Amygdala (tissue), 56 donors: ENCODE results near the gene S100A10.

ENCODE experiments used
- DNase-seq, 56 donors: peaks; one replicate each; lab custom pipeline; 2025; lab: John Stamatoyannopoulos, UW

Gene S100A10, protein sequence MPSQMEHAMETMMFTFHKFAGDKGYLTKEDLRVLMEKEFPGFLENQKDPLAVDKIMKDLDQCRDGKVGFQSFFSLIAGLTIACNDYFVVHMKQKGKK

GRCh38 chr1:151993734-151994496 is at the start of gene S100A10:
Gene S100A10, minus strand, starts transcription at chr1:151993859. Its CDS starts 7,629 bp downstream, at chr1:151986230.
- peak in 6 of 56 donors; percentile 11 to 56 (median 32) for DNase-seq

GRCh38 chr1:152042030-152042429 is 48.4 kb upstream of the S100A10 start:
- DNase-seq: no peak

- DNase-seq: no peak
Observed at GRCh38 chr1:152039886-152040285, 46.2 kb upstream of the S100A10 start.

DNA sequence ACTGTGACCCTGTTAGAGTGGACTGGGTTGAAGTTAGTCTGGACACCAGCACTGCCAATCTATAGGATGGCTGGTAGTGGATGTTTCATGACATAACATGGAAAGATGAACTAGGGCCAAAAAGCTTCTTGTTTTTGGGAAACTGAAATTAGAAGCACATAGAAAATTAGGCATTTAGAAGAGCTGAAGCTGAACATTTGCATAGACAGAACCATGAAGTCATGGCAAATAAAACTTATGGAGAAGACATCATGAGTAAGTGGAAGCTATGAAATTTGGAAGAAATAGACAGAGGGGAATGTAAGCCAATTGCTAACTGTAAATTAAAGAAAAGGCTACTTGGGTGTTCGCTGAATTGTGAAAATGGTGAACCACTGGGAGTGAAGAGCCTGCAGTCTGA is 45.8 kb upstream of the S100A10 start:
- no peak for DNase-seq

GRCh38 chr1:152038871-152039270 is 45.2 kb upstream of the S100A10 start:
- DNase-seq: no peak

DNA sequence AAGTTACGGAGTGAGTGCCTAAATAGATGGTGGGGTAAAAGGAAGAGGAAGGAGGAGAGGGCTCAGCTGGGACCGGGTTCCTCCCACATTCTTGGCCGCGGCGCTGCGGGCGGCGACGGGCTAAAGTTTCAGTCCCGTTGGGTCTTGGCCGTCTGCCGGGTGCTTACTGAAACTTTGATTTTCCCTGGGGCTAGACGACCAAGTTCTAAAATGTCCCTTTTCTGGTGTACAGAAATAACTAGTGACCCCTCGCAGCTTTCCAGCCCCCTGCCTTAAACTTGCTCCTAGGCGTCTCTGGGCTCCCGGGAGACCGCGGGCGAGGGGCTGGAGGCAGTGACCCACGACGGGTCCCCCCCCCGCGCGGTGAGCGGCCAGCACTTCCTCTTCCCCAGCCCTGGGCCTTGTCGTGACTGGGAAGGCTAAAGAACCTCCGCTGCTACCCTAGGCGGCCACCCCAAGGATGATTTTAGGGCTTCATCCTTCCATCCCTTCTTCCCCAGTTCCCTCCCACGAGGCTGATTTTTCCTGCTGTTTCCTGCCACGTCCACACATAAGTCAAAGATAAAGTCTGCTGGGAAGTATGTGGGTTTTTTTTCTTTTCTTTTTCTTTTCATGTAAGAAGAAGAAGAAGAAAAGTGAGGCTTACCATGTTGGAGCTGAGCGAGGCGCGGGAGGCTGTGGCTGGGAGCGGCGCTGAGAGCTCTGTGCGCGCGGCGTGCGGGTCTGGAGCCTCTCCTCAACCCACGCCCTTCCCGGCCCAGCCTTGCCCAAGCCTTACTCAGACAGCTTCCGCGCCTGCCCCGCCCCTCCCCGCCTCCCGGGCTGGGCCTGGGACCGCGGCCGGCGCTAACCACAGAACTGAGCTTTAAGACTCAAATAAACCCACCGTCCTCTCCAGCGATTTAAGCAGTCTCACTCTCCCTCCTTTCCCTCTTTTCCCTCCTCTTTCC is 42.9 kb upstream of the S100A10 start, which contains the start of gene S100A11:
S100A11 (minus strand) TSS at position 738 of the 950 bp plus-strand sequence; CDS start at position 649, 89 bp downstream.
- DNase-seq: peak in 36 of 56 donors; percentile 2 to 49 (median 8)

DNA sequence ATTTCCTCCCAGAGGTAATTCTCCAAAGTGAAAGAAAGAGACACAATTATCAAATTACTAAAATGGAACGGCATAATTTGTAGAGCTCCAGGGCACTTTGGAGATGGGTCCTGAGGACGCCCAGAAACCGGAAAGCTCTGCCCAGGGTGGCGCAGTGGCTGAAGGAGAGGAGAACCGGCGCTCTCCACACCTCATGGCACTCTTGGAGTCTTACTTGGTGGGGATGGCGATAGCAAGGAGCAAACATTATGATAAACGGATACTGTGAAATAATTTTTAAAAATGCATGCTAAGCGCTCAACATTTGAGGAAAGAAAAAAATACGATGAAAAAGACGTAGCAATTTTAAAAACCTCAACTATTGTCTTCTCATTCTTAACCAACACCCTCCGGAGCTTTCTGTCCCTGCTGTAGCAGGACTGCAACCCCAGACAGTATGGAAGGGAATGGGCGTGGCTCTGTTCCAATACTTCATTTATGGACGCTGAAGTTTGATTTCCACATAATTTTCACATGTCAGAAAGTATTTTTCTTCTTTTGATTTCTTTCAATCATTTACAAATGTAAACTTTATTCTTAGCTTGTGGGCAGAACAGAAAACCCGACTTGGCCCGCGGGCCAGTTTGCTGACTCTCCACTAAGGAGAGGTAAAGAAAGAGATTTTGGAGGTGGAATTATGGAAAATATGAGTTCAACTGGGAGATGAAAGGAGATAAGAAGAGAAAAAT is 42.0 kb upstream of the S100A10 start:
- DNase-seq: no peak

DNA sequence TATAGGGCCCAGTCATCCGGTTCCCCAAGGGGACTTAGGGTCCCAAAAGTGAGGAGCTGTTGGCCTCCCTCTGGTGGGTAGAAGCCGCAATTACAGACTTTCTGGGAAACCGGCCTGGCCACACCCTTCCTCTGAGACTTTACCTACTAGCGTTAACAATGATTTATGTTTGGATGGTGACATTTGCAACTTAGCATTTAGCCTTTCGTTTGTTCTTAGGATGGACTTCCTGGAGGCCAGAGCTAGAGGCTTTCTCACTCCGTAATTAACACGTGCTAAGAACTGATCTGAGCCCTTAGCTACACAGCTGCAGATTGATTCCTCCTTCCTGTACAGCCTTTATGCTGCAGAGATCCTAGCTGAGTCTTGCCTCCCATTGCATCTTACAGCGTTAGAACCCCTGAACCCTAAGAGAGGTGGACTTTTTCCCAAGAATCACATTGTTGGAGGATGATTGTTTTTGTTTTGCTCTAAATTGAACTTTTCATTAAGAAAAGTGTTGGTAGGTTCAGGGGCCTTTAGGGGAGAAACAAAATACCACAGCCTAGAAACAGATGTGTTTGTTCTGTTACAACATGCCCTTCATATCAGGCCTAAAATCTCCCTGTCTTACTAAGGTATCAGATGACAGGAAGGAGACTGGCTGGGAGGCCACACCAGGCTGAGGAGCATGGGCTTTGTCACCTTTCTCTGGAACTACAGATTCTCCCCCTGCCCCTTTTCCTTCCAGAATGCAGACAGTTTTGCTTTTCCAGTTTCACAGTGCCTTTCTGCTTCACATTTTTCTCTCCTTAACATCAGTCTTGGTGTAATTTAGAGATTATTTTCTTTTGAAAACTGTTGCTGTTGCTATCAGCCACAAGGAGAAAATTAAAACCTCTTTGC is 41.2 kb upstream of the S100A10 start:
- no peak for DNase-seq

- DNase-seq: no peak
Observed at GRCh38 chr1:152034324-152034653, 40.6 kb upstream of the S100A10 start.

DNA sequence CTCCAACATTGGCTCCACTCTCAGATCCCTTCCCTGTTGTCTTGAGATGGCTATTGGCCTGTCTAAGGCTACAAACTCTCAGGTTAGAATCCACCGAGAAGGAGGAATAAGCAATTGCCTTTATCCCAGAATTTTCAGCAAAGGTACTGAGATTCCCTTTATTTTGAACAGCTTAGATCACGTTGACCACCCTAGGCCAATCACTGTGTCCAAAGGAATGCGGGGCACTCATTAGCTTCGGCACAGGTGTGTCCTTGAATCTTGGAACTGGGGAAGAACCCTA is 36.2 kb upstream of the S100A10 start:
- no peak for DNase-seq

DNA sequence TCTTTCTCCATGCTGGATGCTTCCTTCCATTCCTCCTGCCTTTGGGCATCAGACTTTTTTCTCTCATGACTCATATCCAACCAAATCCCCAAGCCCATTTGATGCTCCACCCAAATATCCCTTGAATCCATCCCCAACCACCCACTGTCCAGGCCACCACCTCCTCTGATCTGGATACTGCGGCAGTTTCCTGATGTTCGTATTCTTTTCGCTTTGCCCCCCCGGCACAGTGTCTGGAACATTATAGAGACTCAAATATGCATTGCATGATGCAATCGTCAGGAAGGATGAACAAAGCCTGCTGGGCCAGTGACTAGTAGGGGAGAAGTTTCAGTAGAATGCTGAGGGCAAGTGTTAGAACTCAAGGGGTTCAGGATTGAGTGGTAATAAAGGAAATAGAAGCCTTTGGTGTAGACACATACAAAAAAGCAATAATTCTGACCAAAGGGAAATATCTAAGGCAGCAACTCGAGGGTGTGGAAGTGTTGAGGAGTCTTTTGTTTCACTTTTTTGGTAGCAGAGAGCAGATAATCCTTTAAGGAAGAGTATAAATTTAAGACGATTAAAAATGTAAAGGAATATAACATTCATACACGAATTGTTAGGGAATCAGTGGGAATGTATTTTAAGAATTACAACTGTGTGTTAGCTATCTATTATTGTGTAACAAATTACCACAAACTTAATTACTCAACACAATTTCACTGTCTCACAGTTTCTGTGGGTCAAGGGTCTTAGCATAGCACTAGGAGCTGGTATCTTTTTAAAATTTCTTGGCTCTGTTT is 35.7 kb upstream of the S100A10 start:
- no peak for DNase-seq

DNA sequence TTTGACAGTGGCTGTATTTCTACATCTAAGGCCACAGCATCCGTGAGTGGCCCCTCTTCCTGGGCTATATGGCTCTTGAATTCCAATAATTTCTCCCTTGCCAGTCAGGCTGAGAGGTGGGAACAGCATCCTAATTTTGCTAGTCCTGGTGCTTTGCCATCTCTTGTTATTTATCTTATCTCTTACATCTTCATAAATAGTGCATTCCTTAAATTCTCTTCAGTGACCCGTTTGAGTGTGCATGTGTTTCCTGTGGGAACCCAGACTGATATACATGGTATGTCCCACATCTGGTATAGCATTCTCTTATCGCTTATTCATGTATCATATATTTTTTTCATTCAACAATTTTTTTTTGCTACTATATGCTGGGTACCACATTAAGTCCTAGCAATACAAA is 33.2 kb upstream of the S100A10 start:
- DNase-seq: no peak

DNA sequence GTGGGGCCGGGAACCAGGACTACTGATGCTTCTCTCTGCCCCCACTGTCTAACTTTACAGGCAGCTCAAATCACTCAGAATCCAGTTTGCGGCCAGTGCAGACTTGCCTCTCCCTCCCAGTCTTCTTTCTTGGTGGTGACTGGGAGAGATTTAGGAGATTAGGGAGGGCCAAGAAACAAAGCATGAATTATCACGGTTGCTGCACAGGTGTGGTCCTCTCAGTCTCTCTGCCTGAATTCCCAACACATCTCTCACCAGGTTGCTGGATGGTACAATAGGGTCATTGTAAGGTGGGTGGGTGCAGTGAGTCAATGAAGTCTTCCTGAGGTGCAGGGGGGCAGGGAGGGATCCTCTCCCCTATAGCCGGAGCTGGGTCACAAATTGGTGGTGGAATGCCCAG is 30.6 kb upstream of the S100A10 start:
- DNase-seq: no peak

- no peak for DNase-seq
Observed at GRCh38 chr1:152023221-152023620, 29.6 kb upstream of the S100A10 start.

DNA sequence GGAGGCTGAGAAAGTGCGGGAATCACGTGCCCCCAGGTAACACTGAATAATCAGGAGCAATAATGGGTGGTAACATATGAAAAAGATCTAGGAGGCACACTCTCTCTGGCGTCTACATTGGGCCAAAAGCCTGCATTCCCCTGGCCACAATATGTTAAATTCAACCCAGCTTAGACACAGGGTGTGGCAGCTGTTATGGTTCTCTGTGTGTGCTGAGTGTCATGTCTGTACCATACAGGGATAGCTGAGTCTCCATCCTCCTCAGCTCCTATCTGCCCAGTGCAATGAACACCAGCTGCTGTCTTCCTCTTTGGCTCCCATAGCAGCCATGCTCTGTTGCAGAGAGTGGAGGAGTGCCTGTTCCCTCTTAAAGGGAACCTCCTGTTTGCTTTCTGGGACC is 28.8 kb upstream of the S100A10 start:
- DNase-seq: no peak

DNA sequence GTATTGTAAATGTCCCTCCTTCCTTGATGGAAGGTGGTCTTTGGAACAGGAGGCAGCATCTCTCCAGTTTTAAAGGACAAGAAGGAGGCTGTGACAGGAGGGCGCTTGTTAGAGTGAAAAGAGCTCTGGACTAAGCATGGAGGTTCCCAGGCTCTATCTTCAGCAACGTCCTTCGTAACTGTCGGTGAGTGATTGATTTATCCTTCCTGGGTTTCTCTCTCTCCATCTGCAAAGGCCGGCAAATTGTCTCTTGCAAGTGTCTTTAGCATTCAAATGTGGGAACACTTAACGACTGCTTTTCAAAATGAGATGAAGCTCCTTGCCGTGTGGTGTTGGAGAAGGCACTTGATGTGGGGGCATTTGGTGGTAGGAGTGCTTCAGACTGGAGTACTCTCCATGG is 27.9 kb upstream of the S100A10 start:
- DNase-seq: no peak

DNA sequence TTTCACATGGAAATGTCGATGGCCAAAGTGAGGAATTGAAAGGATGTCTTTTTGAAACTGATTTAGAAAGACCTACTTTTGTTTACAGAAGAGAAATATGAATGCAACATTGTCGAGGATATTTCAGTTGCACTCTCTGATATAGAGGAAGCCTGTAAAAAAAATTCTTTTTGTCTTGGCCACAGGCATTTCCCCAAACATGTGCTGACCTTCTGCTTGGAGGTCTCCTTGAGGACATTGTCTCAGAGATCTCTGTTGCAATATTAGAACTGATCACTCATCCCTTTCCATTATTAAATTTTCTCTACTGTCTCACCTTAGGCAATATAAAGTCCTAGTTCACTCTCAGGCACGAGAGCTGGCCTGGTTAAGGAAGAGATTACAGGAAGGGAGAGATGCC is 27.2 kb upstream of the S100A10 start:
- DNase-seq: no peak

- no peak for DNase-seq
Observed at GRCh38 chr1:152018537-152018936, 24.9 kb upstream of the S100A10 start.

DNA sequence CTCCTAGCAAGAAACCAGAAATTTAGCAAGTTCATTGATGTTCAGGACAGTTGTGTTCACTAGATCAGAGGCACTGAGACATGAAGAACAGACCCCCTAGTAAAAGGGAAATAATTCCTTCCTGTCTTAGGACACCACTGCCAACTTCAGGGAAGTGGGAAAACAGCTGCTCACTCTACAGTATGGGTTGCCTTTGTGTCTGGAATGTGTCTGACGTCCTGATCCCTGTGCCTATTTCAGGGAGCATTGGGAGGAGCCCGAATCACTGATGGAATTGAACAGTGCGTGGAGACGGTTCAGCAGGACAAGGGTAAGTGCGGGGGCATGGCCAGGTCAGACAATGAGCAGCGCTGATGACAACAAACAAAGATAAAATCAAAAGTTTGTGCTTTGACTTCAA is 22.1 kb upstream of the S100A10 start:
- DNase-seq: no peak
